GM12878 (cell line): ENCODE measurements around the gene SMARCC2. TPM values are rescaled to one million over a fixed set of nuclear protein-coding genes. Genes with fewer than 3 reads are reported as not detected.

Experiments
- ATAC-seq: fragments of 200-7000 bp; cut with Tn5 transposase; 3 replicates; pipeline ENCODE4 v1.9.1; 2020; ENCODE audit warnings: mild to moderate bottlenecking, moderate library complexity
- BruUV-seq: library from RNA; stranded (reverse); fragments of 400-500 nt; replicated peaks from 2 replicates; lab custom pipeline; 2021; lab: Mats Ljungman, UMichigan
- CTCF ChIA-PET: fragments of 300-600 bp; sonication (Branson Sonifier 250); formaldehyde crosslinking; extraction: SDS; loops from one replicate; lab custom pipeline; 2021; ENCODE audit warnings: inconsistent platforms; lab: Yijun Ruan, JAX
- POLR2A ChIA-PET: fragments of 350-600 bp; formaldehyde crosslinking; extraction: SDS; loops from one replicate; lab custom pipeline; 2021; ENCODE audit warnings: inconsistent platforms; lab: Charles Lee
- RAD21 ChIA-PET: fragments of 300-600 bp; sonication (Branson Sonifier 250); formaldehyde crosslinking; loops from one replicate; lab custom pipeline; 2023; ENCODE audit warnings: antibody characterized with exemption; ENCODE audit not compliant: unreplicated experiment; lab: Charles Lee
- SMC1A ChIA-PET: fragments of 300-600 bp; sonication (Branson Sonifier 250); formaldehyde crosslinking; loops from one replicate; lab custom pipeline; 2023; ENCODE audit not compliant: unreplicated experiment, uncharacterized antibody; lab: Charles Lee
- DNase-seq: peaks from one replicate; pipeline ENCODE4 v3.0.0-alpha.2; 2011; ENCODE audit warnings: low read depth, low spot score
- FAIRE-seq: peaks from 3 replicates; lab custom pipeline; 2011; peaks lifted over from hg19 to GRCh38; lab: Jason Lieb, UNC
- H2AFZ ChIP-seq: 2 replicates; pipeline ENCODE4 v1.6.0; 2011; ENCODE audit warnings: low read depth, low read length, control low read depth; ENCODE audit not compliant: control insufficient read depth
- H3K27ac ChIP-seq: 2 replicates; pipeline ENCODE4 v1.5.1; 2011; ENCODE audit warnings: control low read depth; ENCODE audit not compliant: control insufficient read depth, insufficient read depth
- H3K27me3 ChIP-seq, 2 experiments: replicated peaks in 1 of 2; 2 replicates each; pipeline versions ENCODE4 v1.6.0 to v1.6.1; 2011; ENCODE audit warnings: low read length in 1 of 2; ENCODE audit not compliant: control insufficient read depth in 2 of 2, insufficient read depth in 2 of 2
- H3K36me3 ChIP-seq, 2 experiments: 2 replicates each; pipeline ENCODE4 v1.5.1; 2011; ENCODE audit warnings: low read length in 1 of 2; ENCODE audit not compliant: control insufficient read depth in 2 of 2, insufficient read depth in 2 of 2
- H3K4me1 ChIP-seq: 2 replicates; pipeline ENCODE4 v1.6.1; 2011; ENCODE audit warnings: mild to moderate bottlenecking, low read length, moderate library complexity, mixed read lengths; ENCODE audit not compliant: control insufficient read depth, insufficient read depth
- H3K4me2 ChIP-seq: 2 replicates; pipeline ENCODE4 v1.6.0; 2011; ENCODE audit warnings: control low read depth; ENCODE audit not compliant: control insufficient read depth, insufficient read depth
- H3K4me3 ChIP-seq: fragments of 200-600 bp; sonication (generic); 2 replicates; pipeline ENCODE4 v1.5.1; 2016
- H3K79me2 ChIP-seq: 2 replicates; pipeline ENCODE4 v1.6.0; 2011; ENCODE audit warnings: low read length; ENCODE audit not compliant: control insufficient read depth, insufficient read depth
- H3K9ac ChIP-seq: 2 replicates; pipeline ENCODE4 v1.8.0; 2011; ENCODE audit warnings: low read length, control low read depth, mixed read lengths; ENCODE audit not compliant: control insufficient read depth, insufficient read depth
- H3K9me3 ChIP-seq: replicated peaks from 3 replicates; pipeline ENCODE4 v1.5.1; 2011; ENCODE audit warnings: mild to moderate bottlenecking, low read length; ENCODE audit not compliant: control insufficient read depth, insufficient read depth
- H4K20me1 ChIP-seq: 2 replicates; pipeline ENCODE4 v1.6.0; 2011; ENCODE audit not compliant: control insufficient read depth, insufficient read depth
- ESRRA ChIP-seq: IDR thresholded peaks from 2 replicates; pipeline ENCODE4 v1.6.1; 2012; ENCODE audit warnings: mild to moderate bottlenecking, low read length, improper control_type of control experiment
- HDAC6 ChIP-seq: fragments of 200-600 bp; sonication (generic); IDR thresholded peaks from one replicate; pipeline ENCODE4 v1.8.0; 2017; ENCODE audit warnings: antibody characterized with exemption; ENCODE audit not compliant: unreplicated experiment
- IRF4 ChIP-seq: IDR thresholded peaks from 2 replicates; pipeline ENCODE4 v1.6.1; 2011; ENCODE audit warnings: low read depth, low read length
- JUND ChIP-seq: IDR thresholded peaks from 2 replicates; pipeline ENCODE4 v1.6.1; 2012; ENCODE audit warnings: low read depth, mild to moderate bottlenecking, low read length, improper control_type of control experiment, moderate library complexity
- NFXL1 ChIP-seq: fragments of 450-650 bp; IDR thresholded peaks from 2 replicates; pipeline ENCODE4 v1.6.1; 2017; ENCODE audit warnings: antibody characterized with exemption, mild to moderate bottlenecking, borderline replicate concordance
- NFYA ChIP-seq: IDR thresholded peaks from 2 replicates; pipeline ENCODE4 v1.6.1; 2011; ENCODE audit warnings: low read depth, mild to moderate bottlenecking, low read length, improper control_type of control experiment, borderline replicate concordance
- NR2F1 ChIP-seq: fragments of 450-650 bp; conservative IDR thresholded peaks from 2 replicates; pipeline ENCODE4 v1.6.1; 2017; ENCODE audit warnings: mild to moderate bottlenecking
- PML ChIP-seq: IDR thresholded peaks from 2 replicates; pipeline ENCODE4 v1.6.1; 2012; ENCODE audit warnings: low read length, inconsistent platforms
- SP1 ChIP-seq: IDR thresholded peaks from one replicate; pipeline ENCODE4 v1.6.1; 2011; ENCODE audit warnings: low read depth, low read length
- TBL1XR1 ChIP-seq: IDR thresholded peaks from 2 replicates; pipeline ENCODE4 v1.6.1; 2012; ENCODE audit warnings: low read depth, low read length, improper control_type of control experiment
- ZNF207 ChIP-seq: fragments of 450-650 bp; IDR thresholded peaks from 2 replicates; pipeline ENCODE4 v1.6.1; 2014; ENCODE audit warnings: antibody characterized with exemption, mild to moderate bottlenecking, borderline replicate concordance
- WGBS: methylation state at CpG from one replicate; pipeline ENCODE4 v1.1.6; 2016; ENCODE audit warnings: low lambda C conversion rate; ENCODE audit not compliant: insufficient replicate concordance, insufficient coverage; ENCODE audit errors: missing lambda C conversion rate; 5-methylcytosine and 5-hydroxymethylcytosine counted together
- in situ Hi-C: fragments of 300-500 bp; cut with MboI; formaldehyde crosslinking; loops from 9 replicates; pipeline ENCODE4 v1.14.3; 2018; ENCODE audit warnings: mixed read lengths
- intact Hi-C: fragments of 100-400 bp; cut with micrococcal nuclease; formaldehyde crosslinking; loops from one replicate; pipeline ENCODE4 v1.14.2; 2022; ENCODE audit not compliant: unreplicated experiment
- polyA plus RNA-seq, 11 experiments: library from polyadenylated mRNA; depleted of rRNA in 4 of 11; unstranded in 6 of 11; stranded (reverse) in 5 of 11; fragments of >200 nt; fragmentation: Nextera tagmentation in 4 of 11; fragmentation: Illumina TruSeq in 1 of 11; extraction: Ambion mirVana in 4 of 11; extraction: Trizol in 1 of 11; gene quantifications; 1 replicate in 1 of 11; 2 replicates in 10 of 11; pipeline versions ENCODE4 v1.2.1 to v1.2.3, GENCODE V29; 2011 to 2016; ENCODE audit warnings: inconsistent platforms in 2 of 11, missing spikeins in 2 of 11, low read depth in 1 of 11
- total RNA-seq, 4 experiments: library from RNA; depleted of rRNA in 3 of 4; stranded (reverse); fragments of >200 nt in 3 of 4; fragmentation: Illumina TruSeq in 1 of 4; extraction: Trizol in 1 of 4; gene quantifications; 2 replicates each; pipeline versions ENCODE4 v1.2.1 to v1.2.3, GENCODE V29; 2013 to 2021
- TF ChIP-seq, protein P1 (sequence below): fragments of 150-350 bp; IDR thresholded peaks from 2 replicates; pipeline ENCODE4 v1.6.1; 2016; ENCODE audit warnings: low read depth, low read length
- TF ChIP-seq, protein P2 (sequence below): IDR thresholded peaks from 2 replicates; pipeline ENCODE4 v1.6.1; 2012; ENCODE audit warnings: low read depth, low read length, improper control_type of control experiment
- TF ChIP-seq, protein P3 (sequence below): fragments of 450-650 bp; IDR thresholded peaks from 2 replicates; pipeline ENCODE4 v1.6.1; 2018; ENCODE audit warnings: mild to moderate bottlenecking, low read depth, moderate library complexity; ENCODE audit not compliant: partially characterized antibody
- TF ChIP-seq, protein P4 (sequence below): fragments of 450-650 bp; IDR thresholded peaks from 2 replicates; pipeline ENCODE4 v1.6.1; 2016; ENCODE audit warnings: mild to moderate bottlenecking

The SMARCC2 gene
- total and polyA plus RNA-seq, 10 of the 15 experiments (the other 5 are each of a cell fraction or from before 2014, with no cell fraction given): 13.6 to 71.2 (median 42.3) TPM

DNA sequence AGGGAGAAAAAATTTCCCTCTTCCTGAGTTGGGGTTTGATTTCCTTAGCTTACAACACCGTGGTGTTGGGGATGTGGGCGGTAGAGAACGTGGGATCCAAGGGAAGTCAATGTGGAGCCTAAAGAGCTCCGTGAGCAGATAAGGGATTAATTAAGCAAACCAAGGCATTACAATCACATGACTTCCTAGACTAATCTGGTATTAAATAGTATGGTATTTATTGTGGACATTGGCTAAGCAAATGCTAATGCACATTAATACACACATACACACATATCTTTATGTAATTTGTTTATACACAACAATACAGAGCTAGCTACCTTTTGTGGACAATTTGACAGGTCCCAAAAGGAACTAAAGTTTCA lies 33.2 kb upstream of the SMARCC2 start:
- Histone ChIP-seq H3K4me3 (peak overlapping the region; percentile 91), H3K4me2 (peak overlapping the region; percentile 96), H3K36me3 (peaks cover 0 to 2% of the 10 kb centered on the region in 2 experiments; a peak in 1 of 4 replicates), H3K4me1 (0 out of 2 replicates have a peak, but pooled peaks cover 3% of the 10 kb centered on the region), H2AFZ (peak overlapping the region; percentile 96), H3K9ac (peak overlapping the region; percentile 95), H3K27ac (peak overlapping the region; percentile 96), H3K9me3 (no peaks in the 10 kb centered on the region; the same call in 2 of the 3 replicates), H3K79me2 (peaks cover 30% of the 10 kb centered on the region), H4K20me1 (no peaks in the 10 kb centered on the region), H3K27me3 (no peaks in the 10 kb centered on the region)
- SMC1A ChIA-PET: interaction anchor here (0.8 to 3.4 kb wide), 15 partner anchors 15 to 410 kb away, joined by 3 to 33 read pairs (median 5); partner anchors contain the start of genes ANKRD52, ESYT1, ORMDL2 and SMARCC2
- ATAC-seq (no peak), FAIRE-seq (no peak), DNase-seq (no peak)
- RAD21 ChIA-PET: interaction anchor here (0.6 to 3.5 kb wide), 21 partner anchors 11 to 484 kb away, joined by 3 to 41 read pairs (median 7); partner anchors contain the start of genes ANKRD52, CNPY2, COQ10A and ESYT1
- BruUV-seq: no TSS peak
- POLR2A ChIA-PET: interaction anchor here (0.6 to 4.0 kb wide), 27 partner anchors 9 to 505 kb away, joined by 3 to 68 read pairs (median 5); partner anchors contain the start of genes ANKRD52, CNPY2, COQ10A and ESYT1
- intact Hi-C loops (no loop called here), in situ Hi-C loops (no loop called here)
- CTCF ChIA-PET: interaction anchor here (0.7 to 4.2 kb wide), 30 partner anchors 12 to 484 kb away, joined by 3 to 107 read pairs (median 6); partner anchors contain the start of genes ANKRD52, CNPY2, COQ10A and ESYT1
- 9% methylated on average over 4 of the region's 4 CpGs for whole genome bisulfite sequencing
- TF ChIP-seq, protein P1, sequence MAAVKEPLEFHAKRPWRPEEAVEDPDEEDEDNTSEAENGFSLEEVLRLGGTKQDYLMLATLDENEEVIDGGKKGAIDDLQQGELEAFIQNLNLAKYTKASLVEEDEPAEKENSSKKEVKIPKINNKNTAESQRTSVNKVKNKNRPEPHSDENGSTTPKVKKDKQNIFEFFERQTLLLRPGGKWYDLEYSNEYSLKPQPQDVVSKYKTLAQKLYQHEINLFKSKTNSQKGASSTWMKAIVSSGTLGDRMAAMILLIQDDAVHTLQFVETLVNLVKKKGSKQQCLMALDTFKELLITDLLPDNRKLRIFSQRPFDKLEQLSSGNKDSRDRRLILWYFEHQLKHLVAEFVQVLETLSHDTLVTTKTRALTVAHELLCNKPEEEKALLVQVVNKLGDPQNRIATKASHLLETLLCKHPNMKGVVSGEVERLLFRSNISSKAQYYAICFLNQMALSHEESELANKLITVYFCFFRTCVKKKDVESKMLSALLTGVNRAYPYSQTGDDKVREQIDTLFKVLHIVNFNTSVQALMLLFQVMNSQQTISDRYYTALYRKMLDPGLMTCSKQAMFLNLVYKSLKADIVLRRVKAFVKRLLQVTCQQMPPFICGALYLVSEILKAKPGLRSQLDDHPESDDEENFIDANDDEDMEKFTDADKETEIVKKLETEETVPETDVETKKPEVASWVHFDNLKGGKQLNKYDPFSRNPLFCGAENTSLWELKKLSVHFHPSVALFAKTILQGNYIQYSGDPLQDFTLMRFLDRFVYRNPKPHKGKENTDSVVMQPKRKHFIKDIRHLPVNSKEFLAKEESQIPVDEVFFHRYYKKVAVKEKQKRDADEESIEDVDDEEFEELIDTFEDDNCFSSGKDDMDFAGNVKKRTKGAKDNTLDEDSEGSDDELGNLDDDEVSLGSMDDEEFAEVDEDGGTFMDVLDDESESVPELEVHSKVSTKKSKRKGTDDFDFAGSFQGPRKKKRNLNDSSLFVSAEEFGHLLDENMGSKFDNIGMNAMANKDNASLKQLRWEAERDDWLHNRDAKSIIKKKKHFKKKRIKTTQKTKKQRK: no peak
- no peak for TF ChIP-seq NFXL1
- TF ChIP-seq SP1: no peak
- TF ChIP-seq ESRRA: no peak
- no peak for TF ChIP-seq IRF4
- TF ChIP-seq, protein P2, sequence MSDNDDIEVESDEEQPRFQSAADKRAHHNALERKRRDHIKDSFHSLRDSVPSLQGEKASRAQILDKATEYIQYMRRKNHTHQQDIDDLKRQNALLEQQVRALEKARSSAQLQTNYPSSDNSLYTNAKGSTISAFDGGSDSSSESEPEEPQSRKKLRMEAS: no peak
- TF ChIP-seq, protein P3, sequence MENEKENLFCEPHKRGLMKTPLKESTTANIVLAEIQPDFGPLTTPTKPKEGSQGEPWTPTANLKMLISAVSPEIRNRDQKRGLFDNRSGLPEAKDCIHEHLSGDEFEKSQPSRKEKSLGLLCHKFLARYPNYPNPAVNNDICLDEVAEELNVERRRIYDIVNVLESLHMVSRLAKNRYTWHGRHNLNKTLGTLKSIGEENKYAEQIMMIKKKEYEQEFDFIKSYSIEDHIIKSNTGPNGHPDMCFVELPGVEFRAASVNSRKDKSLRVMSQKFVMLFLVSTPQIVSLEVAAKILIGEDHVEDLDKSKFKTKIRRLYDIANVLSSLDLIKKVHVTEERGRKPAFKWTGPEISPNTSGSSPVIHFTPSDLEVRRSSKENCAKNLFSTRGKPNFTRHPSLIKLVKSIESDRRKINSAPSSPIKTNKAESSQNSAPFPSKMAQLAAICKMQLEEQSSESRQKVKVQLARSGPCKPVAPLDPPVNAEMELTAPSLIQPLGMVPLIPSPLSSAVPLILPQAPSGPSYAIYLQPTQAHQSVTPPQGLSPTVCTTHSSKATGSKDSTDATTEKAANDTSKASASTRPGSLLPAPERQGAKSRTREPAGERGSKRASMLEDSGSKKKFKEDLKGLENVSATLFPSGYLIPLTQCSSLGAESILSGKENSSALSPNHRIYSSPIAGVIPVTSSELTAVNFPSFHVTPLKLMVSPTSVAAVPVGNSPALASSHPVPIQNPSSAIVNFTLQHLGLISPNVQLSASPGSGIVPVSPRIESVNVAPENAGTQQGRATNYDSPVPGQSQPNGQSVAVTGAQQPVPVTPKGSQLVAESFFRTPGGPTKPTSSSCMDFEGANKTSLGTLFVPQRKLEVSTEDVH: no peak
- TF ChIP-seq JUND: no peak
- no peak for TF ChIP-seq NR2F1
- no peak for TF ChIP-seq NFYA
- no peak for TF ChIP-seq PML
- no peak for TF ChIP-seq TBL1XR1
- TF ChIP-seq HDAC6: no peak
- TF ChIP-seq, protein P4, sequence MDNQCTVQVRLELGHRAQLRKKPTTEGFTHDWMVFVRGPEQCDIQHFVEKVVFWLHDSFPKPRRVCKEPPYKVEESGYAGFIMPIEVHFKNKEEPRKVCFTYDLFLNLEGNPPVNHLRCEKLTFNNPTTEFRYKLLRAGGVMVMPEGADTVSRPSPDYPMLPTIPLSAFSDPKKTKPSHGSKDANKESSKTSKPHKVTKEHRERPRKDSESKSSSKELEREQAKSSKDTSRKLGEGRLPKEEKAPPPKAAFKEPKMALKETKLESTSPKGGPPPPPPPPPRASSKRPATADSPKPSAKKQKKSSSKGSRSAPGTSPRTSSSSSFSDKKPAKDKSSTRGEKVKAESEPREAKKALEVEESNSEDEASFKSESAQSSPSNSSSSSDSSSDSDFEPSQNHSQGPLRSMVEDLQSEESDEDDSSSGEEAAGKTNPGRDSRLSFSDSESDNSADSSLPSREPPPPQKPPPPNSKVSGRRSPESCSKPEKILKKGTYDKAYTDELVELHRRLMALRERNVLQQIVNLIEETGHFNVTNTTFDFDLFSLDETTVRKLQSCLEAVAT: no peak; the same call in 1 of the 2 replicates
- TF ChIP-seq ZNF207: no peak
- TF ChIP-seq, all 136 proteins: peak for 0
